Suprapubic skin (tissue), 4 donors: ENCODE results near the gene RMND1.

ENCODE experiments used
- CTCF ChIP-seq, 2 donors: fragments of 200-600 bp in 1 of 2; fragments of 450-650 bp in 1 of 2; sonication (generic) in 1 of 2; IDR thresholded peaks; one replicate each; pipeline ENCODE4 v1.5.1; 2016 to 2019; ENCODE audit warnings: antibody characterized with exemption in 2 of 2, mild to moderate bottlenecking in 1 of 2, moderate library complexity in 1 of 2
- EP300 ChIP-seq: sonication (generic); formaldehyde crosslinking; IDR thresholded peaks from one replicate; pipeline ENCODE4 v1.6.1; 2017; ENCODE audit warnings: antibody characterized with exemption
- POLR2AphosphoS5 ChIP-seq, 3 donors: sonication (generic); formaldehyde crosslinking; IDR thresholded peaks; one replicate each; pipeline ENCODE4 v1.6.1; 2017; ENCODE audit warnings: antibody characterized with exemption in 3 of 3

GRCh38 chr6:151495380-151495779 lies 43.5 kb upstream of the RMND1 start:
- TF ChIP-seq CTCF (IDR thresholded peaks at IDR 0.05) (no peak), POLR2AphosphoS5 (IDR thresholded peaks at IDR 0.05) (no peak), EP300 (no peak)
